HG02759 (cell line): ENCODE data around the gene RNU6-1.

Experiments used
- ATAC-seq: cut with Tn5 transposase; IDR thresholded peaks from one replicate; pipeline ENCODE4 v1.9.1; 2021; ENCODE audit warnings: mild to moderate bottlenecking, moderate library complexity; ENCODE audit not compliant: unreplicated experiment

RNU6-1 gene

DNA sequence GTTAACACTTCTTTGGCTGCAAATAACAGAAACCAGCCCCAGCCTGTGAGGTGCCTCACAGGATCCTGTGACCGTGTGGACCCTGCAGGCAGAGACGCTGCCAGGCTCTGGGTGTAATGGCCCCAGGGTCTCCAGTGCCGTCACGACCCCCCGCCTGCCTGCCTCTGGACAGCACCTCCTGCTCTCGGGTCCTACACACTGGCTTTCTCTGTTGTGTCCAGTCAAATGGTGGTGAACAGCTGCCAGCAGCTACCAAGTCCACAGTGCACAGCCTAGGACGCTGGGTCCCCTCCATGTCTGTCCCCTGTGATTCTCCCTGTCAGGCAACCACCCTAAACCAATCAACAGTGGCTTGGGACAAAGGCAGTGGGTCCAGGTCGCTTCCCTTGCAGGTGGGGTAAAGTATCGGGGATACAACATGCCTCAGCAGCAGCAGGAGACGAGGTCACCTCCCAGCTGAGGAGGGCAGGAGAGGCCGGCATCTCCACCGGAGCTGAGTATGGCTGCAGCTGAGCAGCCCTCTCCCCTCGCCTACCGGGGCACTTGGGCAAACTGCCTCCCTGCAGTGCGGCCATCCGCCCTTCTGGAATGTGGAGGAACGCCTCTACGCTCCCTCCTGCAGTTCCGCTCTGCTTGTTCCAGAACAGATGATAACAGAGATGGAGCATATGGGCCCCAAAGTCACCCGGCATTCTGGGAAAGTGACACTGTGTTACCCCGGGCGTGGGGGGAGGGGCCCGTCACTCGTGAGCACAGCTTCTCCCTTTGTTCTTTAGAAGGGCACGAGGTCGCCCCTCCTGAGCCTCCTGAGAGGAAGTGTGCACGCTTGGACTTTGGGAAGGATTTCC is 35.6 kb downstream of the RNU6-1 start:
- no peak for ATAC-seq

DNA sequence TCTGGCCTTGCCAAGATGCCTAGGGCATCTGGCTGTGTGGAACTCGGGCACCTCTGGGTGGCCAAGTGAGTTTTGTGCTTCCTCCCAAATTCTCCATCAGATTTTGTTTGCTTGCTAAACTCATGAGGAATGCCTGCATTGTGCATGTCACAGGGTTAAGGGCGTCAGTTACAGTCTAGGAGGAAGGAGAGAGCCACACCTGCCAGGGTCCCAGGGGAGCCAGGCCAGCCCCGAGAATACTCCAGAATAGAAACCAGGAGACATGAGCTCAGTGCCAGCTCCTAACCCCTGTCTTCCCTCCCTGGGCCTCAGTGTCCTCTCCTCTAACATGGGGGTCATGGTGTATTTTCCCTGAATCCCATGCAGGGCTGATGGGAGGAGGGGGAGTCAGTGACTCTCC is 36.5 kb downstream of the RNU6-1 start:
- no peak for ATAC-seq

DNA sequence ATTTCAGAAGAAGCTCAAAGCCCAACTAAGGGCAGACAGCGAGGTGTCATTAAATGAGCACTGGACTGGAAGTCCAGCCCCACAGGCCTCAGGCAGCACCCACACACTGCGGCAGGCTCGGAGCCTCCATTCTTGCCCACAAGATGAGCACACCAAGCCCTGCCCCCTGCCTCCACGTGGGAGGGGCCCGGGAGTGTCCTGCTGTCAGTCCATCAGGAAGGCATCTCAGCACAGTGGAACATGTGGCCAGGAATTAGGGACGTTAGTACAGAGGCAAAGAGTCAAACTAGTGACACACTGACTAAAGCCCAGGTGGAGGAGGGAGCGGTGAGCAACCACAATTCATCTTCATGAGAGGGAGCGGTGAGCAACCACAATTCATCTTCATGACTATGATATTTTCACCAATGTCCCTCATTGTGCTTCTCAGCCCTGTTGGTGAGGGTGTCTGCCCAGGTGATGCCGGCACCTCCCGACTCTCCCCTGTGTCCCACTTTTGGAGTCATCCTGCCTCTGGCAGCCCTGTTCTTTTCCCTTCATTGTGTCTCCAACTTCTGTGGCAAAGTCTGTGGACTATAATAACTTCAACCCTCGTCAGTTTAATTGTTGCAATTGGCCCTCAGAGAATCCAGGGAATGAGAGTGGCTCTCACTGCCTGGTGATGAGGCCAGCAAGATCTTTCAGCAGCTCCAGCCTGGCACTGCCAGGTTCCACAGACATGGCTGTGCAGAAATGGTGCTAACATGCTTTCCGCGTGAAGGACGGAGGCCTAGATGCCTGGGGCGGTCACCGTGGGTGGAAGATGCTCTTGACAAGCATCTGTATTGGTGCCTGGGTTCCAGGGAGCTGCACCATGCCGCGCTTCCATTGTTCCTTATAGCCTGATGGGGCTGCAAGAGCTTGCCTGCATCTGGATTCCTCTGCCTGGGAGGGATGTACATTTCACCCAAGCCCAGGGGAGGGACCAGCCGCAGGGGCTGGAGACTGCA is 37.6 kb downstream of the RNU6-1 start:
- no peak for ATAC-seq

DNA sequence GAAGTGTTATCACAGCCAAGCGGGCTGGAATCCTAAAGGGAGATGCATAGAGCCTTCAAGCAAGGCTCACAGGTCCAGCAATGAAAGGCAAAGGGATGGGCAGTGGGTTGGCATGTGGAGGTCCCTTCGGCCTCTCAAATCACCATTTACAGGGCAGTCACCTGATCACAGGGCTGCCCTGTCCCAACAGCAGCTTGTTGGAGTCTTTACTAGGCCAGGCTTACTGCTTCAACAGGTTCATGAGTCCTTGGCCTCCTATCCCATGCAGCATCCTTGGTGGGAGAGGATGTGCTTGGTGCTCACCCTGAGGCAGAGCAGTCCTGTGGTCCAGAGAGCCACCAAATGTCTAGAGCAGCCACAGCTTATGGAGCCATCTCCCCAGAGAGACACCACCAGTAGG is 38.7 kb downstream of the RNU6-1 start:
- ATAC-seq = no peak

DNA sequence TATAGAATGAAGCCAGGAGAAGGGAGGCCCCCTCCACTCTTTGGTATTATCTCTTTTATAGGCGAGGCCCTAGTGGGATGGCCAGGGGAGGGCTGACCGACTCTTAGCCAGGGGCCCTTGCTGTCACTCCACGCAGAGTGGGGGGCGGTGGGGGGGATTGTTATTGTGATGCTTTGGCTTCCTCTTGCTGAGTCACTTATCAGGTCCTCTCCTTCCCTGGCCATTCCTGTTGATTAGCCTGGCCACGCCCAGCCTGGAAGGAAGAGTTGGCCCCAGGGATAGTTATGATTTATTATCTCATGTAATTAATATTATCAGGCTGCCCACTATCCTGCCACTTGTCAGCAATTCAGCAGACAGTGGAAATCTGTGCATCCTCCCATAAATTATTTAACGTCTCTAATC is 40.0 kb downstream of the RNU6-1 start:
- ATAC-seq = no peak

DNA sequence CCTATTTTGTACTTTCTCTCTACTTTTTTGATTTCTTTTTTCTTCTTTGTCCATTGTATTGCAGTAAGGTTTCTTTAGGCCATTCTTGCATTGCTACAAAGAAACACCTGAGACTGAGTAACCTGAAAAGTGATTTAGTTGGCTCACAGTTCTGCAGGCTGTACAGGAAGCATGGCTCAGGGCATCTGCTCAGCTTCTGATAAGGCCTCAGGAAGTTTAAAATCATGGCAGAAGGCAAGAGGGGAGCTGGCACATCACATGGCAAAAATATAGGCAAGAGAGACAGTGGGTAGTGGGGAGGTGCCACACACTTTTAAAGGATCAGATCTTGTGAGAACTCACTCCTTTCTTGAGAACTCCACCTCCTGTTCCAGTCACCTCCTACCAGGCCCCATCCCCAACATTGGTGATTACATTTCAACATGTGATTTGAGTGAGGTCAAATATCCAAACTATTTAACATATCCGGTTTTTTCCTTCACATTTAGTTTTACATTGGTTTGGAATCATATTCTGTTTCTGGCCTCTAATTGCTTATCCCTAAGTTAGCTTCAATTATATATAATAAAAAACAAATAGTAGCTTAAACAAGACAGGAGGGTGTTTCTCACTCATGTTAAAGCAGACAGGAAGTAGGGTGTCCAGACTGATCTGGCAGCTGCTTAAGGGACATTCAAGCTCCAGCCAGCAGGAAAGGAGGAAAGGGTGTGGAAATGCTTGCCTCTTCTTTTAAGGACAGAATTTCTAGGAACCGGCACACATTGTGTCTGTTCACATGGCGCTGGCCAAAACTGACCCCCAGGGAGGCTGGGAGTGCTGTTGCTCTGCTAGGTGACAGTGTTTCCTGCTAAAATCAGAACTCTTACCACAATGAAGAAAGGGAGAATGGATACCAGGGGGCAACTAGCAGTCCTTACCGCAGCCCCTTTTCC is 43.4 kb downstream of the RNU6-1 start:
- ATAC-seq = no peak

DNA sequence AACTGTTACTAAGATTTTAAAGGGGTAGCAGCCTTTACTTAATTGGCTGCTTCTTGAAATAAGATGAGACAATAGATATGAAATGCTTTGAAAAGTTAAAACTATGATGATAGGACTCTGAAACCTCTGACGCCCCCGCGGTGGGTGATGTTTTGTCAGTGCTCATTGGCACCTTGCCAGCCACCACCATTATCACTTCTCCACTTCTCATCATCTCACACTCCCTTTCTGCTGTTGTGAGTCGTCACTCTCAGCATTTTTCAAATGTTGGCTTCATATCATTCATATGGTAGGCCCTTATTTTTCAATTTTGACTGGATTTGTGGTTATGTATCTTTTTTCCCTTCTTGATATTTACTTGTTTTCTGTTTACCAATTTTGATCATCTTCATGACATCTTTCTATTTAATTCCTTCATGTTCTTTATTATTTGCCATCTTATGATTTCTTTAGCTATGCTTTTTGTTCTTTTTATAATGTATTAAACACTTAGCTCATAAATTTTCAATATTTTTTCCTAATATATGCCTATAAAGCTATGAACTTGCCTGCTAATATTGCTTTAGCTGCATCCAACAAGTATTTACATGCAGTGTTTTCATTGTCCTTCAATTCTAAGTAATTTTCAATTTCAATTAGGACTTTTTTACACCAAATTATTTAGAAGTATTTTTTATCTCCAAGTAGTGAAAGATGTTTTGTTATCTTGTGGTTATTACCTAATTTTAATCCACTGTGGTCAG is 44.8 kb downstream of the RNU6-1 start:
- ATAC-seq = no peak

DNA sequence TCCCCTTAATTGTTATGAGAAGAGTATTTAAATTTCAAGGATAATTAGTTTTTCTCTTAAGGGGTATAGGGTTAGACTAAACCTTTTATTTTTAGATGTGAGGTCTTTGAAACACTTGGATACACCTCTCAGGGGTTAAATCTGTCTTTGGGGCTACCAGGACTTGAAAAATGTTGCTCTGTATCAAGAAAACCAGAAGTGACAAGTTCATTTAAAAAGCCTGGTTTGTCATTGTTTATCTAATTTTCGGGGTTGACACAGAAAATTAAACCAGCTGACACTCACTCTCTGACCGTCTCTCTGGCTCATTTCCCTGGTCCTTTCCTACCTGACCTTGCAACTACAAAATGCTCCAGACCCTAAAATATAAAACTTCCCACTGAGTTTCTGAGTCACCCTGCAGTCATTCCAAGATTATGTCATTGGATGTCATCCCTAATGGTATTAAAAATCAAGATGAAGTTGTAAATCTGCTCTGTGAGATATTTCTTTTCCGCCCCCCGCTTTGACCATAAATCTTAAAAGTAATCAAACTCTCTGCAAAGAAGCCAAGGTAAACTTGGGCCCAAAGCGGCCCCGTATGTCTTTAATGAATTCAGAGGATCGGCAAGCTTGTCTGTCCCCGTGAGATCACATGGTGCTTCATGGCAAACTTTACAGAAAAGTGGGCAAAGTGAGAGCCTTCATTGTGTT is 47.4 kb downstream of the RNU6-1 start:
- no peak for ATAC-seq

DNA sequence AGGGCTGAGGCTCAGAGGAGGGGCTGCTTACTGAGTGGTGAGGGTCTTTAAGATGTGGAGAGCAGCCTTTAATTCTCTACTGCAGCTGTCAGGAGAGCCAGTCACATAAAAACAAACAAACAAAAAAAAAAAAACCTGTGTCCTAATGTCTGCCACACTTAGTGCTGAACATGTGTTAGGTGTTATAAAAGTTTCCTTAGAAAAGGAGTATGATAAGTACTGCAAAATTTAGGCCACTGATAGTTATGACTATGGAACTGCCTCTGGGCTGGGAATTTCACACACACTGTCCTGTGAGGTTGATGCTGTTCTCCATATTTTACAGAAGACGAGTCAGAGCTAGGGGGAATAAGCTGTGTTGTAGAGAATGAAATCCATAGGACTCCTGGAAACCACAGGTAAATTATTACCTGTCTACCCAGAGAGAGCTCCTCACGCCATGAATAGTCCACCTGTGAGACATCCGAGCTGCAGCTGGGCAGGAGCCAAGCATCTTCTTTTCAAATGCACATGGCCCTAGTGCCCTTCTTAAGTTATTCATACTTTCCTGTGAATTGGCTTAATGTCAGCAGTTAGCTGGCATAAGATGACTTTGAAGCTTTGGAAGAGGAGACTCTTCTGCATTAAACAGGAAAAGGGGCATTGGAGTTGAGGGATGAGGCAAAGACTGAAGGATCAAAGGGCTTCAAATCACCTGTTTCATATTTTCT is 49.1 kb downstream of the RNU6-1 start:
- ATAC-seq = no peak
